Body of pancreas (tissue), 4 donors: Measurements from ENCODE around the gene ANKMY1. TPM values are rescaled to one million over a fixed set of nuclear protein-coding genes. Genes with fewer than 3 reads are reported as not detected.

Source experiments
- ATAC-seq: fragments of 150-250 bp; one replicate; pipeline ENCODE4 v1.9.1; 2016
- DNase-seq, 4 donors: peaks; one replicate each; pipeline ENCODE4 v3.0.0-alpha.2; 2019
- H3K27ac ChIP-seq, 4 donors: fragments of 200-600 bp; sonication (generic); 1 replicate in 3 of 4; 2 replicates in 1 of 4; pipeline versions ENCODE4 v1.5.1 to v1.6.1; 2016 to 2019; ENCODE audit warnings: mild to moderate bottlenecking in 1 of 4, mixed read lengths in 1 of 4, moderate library complexity in 1 of 4
- H3K27me3 ChIP-seq, 2 donors: fragments of 200-600 bp; sonication (generic); one replicate each; pipeline ENCODE4 v1.6.0; 2016; ENCODE audit warnings: mild to moderate bottlenecking in 1 of 2
- H3K36me3 ChIP-seq, 2 donors: fragments of 200-600 bp; sonication (generic); replicated peaks in 1 of 2; 2 replicates each; pipeline ENCODE4 v1.5.1; 2016; ENCODE audit warnings: low read depth in 2 of 2; ENCODE audit not compliant: insufficient read depth in 1 of 2
- H3K4me1 ChIP-seq: fragments of 200-600 bp; sonication (generic); one replicate; pipeline ENCODE4 v1.6.0; 2016
- H3K4me3 ChIP-seq, 2 donors: fragments of 200-600 bp; sonication (generic); 1 replicate in 1 of 2; 2 replicates in 1 of 2; pipeline ENCODE4 v1.5.1; 2016 to 2019
- H3K9me3 ChIP-seq, 3 donors: fragments of 200-600 bp; sonication (generic); 1 replicate in 2 of 3; 2 replicates in 1 of 3; pipeline ENCODE4 v1.5.1; 2016
- POLR2A ChIP-seq, 3 donors: fragments of 450-650 bp; IDR thresholded peaks; one replicate each; pipeline ENCODE4 v1.6.1; 2016; ENCODE audit warnings: antibody characterized with exemption in 3 of 3, mild to moderate bottlenecking in 2 of 3
- WGBS, 2 donors: methylation state at CpG; one replicate each; pipeline ENCODE4 v1.1.5; 2017; 5-methylcytosine and 5-hydroxymethylcytosine counted together
- intact Hi-C: fragments of 100-400 bp; cut with DNase I; formaldehyde crosslinking; loops from one replicate; pipeline ENCODE4 v1.15.1; 2023
- total RNA-seq, 2 donors: library from RNA; depleted of rRNA; stranded (reverse); fragments of >200 nt; gene quantifications; one replicate each; pipeline ENCODE4 v1.1.0, GENCODE V29; 2016
- TF ChIP-seq, protein P1 (sequence below), 7 experiments: fragments of 450-650 bp in 4 of 7; fragments of 200-600 bp in 3 of 7; sonication (generic) in 3 of 7; IDR thresholded peaks; one replicate each; pipeline ENCODE4 v1.5.1; 2016 to 2019; ENCODE audit warnings: antibody characterized with exemption in 7 of 7

Gene ANKMY1
- total RNA-seq, 2 donors from 2014 or later, result 17.9 to 26.0 TPM

DNA sequence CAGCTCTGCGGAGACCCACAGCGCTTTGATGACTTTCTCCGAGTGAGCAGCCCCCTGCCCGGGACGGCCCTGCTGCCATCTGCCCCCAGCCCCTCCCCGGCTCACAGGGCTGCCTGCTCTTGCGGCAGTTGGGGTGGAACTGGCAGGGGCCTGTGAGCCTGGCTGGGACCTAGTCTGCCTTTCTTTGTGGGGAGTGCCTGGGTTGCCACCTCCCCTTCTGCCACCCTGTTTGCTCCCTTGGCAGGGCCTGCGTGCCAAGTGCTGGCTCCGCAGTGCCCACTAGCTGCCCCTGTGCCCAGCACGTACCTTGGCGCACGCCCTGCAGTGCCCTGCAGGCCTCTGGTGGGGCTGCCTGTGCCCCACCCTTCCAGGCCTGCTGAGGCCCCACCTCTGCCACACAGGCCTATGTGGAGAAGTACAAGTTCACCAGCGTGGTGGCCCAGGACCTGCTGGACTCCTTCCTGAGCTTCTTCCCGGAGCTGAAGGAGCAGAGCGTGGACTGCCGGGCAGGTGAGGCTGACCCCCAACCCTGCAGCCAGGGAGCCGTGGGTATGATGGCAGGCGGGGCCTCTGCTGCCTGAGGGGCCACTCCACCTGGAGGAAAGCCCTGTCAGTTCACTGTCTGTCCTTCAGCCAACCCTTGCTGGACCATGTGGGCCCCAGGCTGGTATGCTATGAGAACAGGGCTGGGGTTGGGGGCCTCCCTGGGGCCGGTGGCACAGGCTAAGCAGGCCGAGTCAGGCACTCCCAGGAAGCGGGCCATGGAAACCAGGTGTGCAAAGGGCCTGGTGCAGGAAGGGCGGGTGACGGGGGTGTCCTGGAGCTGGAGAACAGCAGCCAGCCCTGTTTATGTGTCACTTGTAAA, 17.5 kb upstream of the ANKMY1 start:
- no peaks in the 10 kb centered on the region for H3K9me3 ChIP-seq
- DNase-seq (no peak), ATAC-seq (no peak)
- WGBS, 2 donors, result 86 to 89% methylated on average over 9 to 23 of the region's 23 CpGs
- H3K36me3 ChIP-seq, result peaks cover 8 to 20% of the 10 kb centered on the region in 2 donors
- intact Hi-C loops, result no loop called here
- peaks cover 40% of the 10 kb centered on the region for H3K4me1 ChIP-seq
- H3K4me3 ChIP-seq, result no peak overlapping the region
- TF ChIP-seq, protein P1, sequence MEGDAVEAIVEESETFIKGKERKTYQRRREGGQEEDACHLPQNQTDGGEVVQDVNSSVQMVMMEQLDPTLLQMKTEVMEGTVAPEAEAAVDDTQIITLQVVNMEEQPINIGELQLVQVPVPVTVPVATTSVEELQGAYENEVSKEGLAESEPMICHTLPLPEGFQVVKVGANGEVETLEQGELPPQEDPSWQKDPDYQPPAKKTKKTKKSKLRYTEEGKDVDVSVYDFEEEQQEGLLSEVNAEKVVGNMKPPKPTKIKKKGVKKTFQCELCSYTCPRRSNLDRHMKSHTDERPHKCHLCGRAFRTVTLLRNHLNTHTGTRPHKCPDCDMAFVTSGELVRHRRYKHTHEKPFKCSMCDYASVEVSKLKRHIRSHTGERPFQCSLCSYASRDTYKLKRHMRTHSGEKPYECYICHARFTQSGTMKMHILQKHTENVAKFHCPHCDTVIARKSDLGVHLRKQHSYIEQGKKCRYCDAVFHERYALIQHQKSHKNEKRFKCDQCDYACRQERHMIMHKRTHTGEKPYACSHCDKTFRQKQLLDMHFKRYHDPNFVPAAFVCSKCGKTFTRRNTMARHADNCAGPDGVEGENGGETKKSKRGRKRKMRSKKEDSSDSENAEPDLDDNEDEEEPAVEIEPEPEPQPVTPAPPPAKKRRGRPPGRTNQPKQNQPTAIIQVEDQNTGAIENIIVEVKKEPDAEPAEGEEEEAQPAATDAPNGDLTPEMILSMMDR (IDR thresholded peaks at IDR 0.05), result no peak
- no peak for TF ChIP-seq POLR2A (IDR thresholded peaks at IDR 0.05)
- H3K27me3 ChIP-seq, result no peaks in the 10 kb centered on the region
- H3K27ac ChIP-seq, result no peak overlapping the region

DNA sequence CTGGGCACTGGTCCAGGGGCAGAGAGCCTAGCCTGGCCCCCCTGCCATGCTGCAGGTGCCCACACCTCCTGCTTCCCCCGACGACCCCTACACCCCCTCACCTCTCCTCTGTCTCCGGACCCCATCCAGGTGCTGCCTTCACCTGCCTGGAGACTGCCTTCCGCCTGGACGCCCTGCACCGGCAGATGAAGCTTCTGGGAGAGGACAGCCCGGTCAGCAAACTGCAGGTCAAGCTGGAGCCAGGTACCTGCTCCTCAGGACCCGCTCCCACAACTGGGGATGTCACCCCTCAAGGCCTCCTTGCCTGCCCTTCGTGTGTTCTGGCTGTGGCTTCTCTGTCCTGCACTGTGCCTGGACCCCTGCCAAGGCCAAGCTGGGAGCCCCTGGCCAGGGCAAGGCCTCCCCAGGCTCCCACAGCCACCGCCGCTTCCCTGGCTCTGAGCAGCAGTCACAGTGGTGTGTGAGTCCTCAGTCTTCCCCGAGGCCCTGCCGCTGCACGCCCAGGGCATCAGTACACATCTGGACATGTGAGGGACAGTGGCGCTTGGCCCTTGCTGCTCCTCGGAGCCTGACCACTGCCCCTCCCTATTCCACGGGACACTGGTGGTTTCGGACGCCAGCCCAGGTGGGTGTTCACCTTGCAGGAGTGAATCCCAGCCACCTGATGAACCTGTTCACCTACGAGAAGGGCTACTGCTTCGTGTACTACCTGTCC, 16.8 kb upstream of the ANKMY1 start:
- WGBS, 2 donors, result 83 to 94% methylated on average over 13 to 20 of the region's 21 CpGs
- intact Hi-C loops, result no loop called here
- no peaks in the 10 kb centered on the region for H3K27me3 ChIP-seq

DNA sequence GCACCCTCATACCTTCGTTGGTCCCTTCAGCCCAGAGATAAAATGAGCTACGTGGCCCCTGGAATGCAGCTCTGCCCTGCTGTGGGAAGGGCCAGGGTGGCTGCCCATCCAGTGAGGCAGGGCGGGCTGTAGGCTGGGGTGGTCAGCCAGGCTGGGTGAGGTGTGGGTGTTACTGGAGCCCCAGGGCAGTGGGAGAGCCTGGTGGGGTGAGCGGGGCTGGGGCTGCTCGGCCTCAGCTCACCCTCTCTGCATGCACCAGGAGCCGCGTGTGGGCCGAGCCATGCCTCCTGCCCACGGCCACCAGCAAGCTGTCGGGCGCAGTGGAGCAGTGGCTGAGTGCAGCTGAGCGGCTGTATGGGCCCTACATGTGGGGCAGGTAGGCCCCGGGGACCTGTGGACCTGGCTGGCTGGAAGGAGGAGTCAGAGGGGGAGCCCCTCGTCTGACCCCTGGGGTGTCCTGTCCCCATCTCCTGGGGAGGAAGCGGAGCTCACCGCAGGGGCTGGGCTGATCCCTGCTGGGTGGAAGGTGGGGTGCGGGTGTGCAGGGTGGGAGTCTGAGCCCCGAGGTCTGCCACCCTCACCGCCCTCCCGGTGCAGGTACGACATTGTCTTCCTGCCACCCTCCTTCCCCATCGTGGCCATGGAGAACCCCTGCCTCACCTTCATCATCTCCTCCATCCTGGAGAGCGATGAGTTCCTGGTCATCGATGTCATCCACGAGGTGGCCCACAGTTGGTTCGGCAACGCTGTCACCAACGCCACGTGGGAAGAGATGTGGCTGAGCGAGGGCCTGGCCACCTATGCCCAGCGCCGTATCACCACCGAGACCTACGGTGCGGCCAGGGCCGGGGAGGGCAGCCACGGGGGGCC, 16.0 kb upstream of the ANKMY1 start:
- WGBS, 2 donors, result 90% methylated on average over 18 to 34 of the region's 37 CpGs
- H3K27ac ChIP-seq, result no peak overlapping the region
- ATAC-seq (no peak), DNase-seq (peak in 1 of 4 donors; percentile 13)
- no peak overlapping the region for H3K4me3 ChIP-seq
- no peaks in the 10 kb centered on the region for H3K9me3 ChIP-seq
- peaks cover 8 to 20% of the 10 kb centered on the region in 2 donors for H3K36me3 ChIP-seq
- H3K4me1 ChIP-seq, result peaks cover 35% of the 10 kb centered on the region
- no peaks in the 10 kb centered on the region for H3K27me3 ChIP-seq
- intact Hi-C loops, result no loop called here
- TF ChIP-seq, protein P1 (IDR thresholded peaks at IDR 0.05), result no peak
- TF ChIP-seq POLR2A (IDR thresholded peaks at IDR 0.05), result no peak

More for the DNA sequence above, 16.8 kb upstream of the ANKMY1 start:
- TF ChIP-seq, protein P1 (IDR thresholded peaks at IDR 0.05), result no peak
- TF ChIP-seq POLR2A (IDR thresholded peaks at IDR 0.05), result no peak
- Histone ChIP-seq H3K27ac (no peak overlapping the region), H3K4me1 (peaks cover 40% of the 10 kb centered on the region), H3K9me3 (no peaks in the 10 kb centered on the region), H3K4me3 (no peak overlapping the region), H3K36me3 (peaks cover 8 to 20% of the 10 kb centered on the region in 2 donors)
- no peak for ATAC-seq
- DNase-seq, result no peak

DNA sequence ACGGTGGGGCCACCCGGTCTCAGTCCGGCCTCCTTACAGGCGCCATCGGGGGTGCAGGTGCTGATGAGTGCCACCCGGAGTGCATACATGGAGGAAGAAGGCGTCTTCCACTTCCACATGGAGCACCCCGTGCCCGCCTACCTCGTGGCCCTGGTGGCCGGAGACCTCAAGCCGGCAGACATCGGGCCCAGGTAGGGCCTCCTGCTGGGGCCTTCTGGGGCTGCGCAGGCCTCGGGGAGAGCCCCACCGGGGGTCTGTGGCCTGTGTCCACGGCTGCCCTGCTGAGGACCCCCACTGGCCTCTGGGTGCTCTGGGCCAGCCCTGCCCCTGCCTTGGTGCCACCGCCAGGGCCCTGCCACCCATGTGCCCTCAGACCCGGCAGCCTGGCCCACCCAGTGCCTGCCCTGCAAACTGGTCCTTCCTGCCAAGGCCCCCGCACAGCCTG, 15.3 kb upstream of the ANKMY1 start:
- Histone ChIP-seq H3K36me3 (peaks cover 8 to 20% of the 10 kb centered on the region in 2 donors), H3K27ac (no peak overlapping the region), H3K4me1 (peaks cover 33% of the 10 kb centered on the region), H3K27me3 (no peaks in the 10 kb centered on the region), H3K4me3 (no peak overlapping the region), H3K9me3 (no peaks in the 10 kb centered on the region)
- no peak for ATAC-seq
- intact Hi-C loops, result no loop called here
- TF ChIP-seq POLR2A (IDR thresholded peaks at IDR 0.05), result no peak
- TF ChIP-seq, protein P1 (IDR thresholded peaks at IDR 0.05), result no peak
- peak in 1 of 4 donors; percentile 11 for DNase-seq
- 89 to 90% methylated on average over 7 to 19 of the region's 20 CpGs for WGBS, 2 donors
